HepG2 (cell line): ENCODE data around the gene COMMD7.

Experiments used
- CTCF ChIP-seq: sonication (generic); formaldehyde crosslinking; IDR thresholded peaks from 2 replicates; pipeline ENCODE4 v1.5.0; 2020; ENCODE audit warnings: mild to moderate bottlenecking, missing genetic modification reagents, moderate library complexity
- EZH2 ChIP-seq: conservative IDR thresholded peaks from 2 replicates; pipeline ENCODE4 v1.6.1; 2012; ENCODE audit warnings: mild to moderate bottlenecking, low read depth, low read length, moderate library complexity
- FOSL1 ChIP-seq: sonication (generic); formaldehyde crosslinking; IDR thresholded peaks from 2 replicates; pipeline ENCODE4 v1.9.0; 2021; ENCODE audit warnings: missing genetic modification reagents, borderline replicate concordance
- JUNB ChIP-seq: sonication (generic); formaldehyde crosslinking; IDR thresholded peaks from 2 replicates; pipeline ENCODE4 v1.8.0; 2022; ENCODE audit warnings: missing genetic modification reagents, mild to moderate bottlenecking, borderline replicate concordance
- KDM4B ChIP-seq: sonication (generic); formaldehyde crosslinking; IDR thresholded peaks from 2 replicates; pipeline ENCODE4 v1.4.0; 2020; ENCODE audit warnings: missing genetic modification reagents
- POLR2A ChIP-seq, 2 experiments: IDR thresholded peaks; 2 replicates each; pipeline ENCODE4 v1.6.1; 2011; ENCODE audit warnings: low read depth in 2 of 2, low read length in 2 of 2, mild to moderate bottlenecking in 1 of 2, moderate library complexity in 1 of 2; ENCODE audit not compliant: insufficient read depth in 1 of 2
- RFX1 ChIP-seq: fragments of 450-650 bp; IDR thresholded peaks from 2 replicates; pipeline ENCODE4 v1.6.1; 2017
- YY1 ChIP-seq: IDR thresholded peaks from 2 replicates; pipeline ENCODE4 v1.6.1; 2011; ENCODE audit warnings: low read length, low read depth, moderate library complexity, mild to moderate bottlenecking; ENCODE audit not compliant: insufficient read depth, insufficient replicate concordance
- ZBTB8A ChIP-seq: sonication (generic); formaldehyde crosslinking; IDR thresholded peaks from 2 replicates; pipeline ENCODE4 v1.4.0; 2020; ENCODE audit warnings: mild to moderate bottlenecking, low read depth, missing genetic modification reagents, borderline replicate concordance
- ZSCAN29 ChIP-seq: sonication (generic); formaldehyde crosslinking; conservative IDR thresholded peaks from 2 replicates; pipeline ENCODE4 v1.4.0; 2020; ENCODE audit warnings: mild to moderate bottlenecking, missing genetic modification reagents

GRCh38 chr20:32784369-32785080 lies 41.3 kb upstream of the COMMD7 start:
- TF ChIP-seq POLR2A (IDR thresholded peaks at IDR 0.05; ENCODE audit: insufficient read depth in 1 of 2, low read depth in 2 of 2, low read length in 2 of 2) (no peak), EZH2 (no peak), ZSCAN29 (CRISPR knock-in tag) (no peak), KDM4B (CRISPR knock-in tag) (no peak), YY1 (no peak), ZBTB8A (CRISPR knock-in tag) (no peak), RFX1 (no peak), CTCF (CRISPR knock-in tag) (no peak), FOSL1 (CRISPR knock-in tag) (no peak), JUNB (CRISPR knock-in tag) (no peak)
